HG03045 (cell line): ENCODE data around the gene PLXNA2.

ENCODE experiments used
- ATAC-seq: cut with Tn5 transposase; IDR thresholded peaks from one replicate; pipeline ENCODE4 v1.9.1; 2021; ENCODE audit warnings: mild to moderate bottlenecking, moderate library complexity; ENCODE audit not compliant: unreplicated experiment

PLXNA2 gene

DNA sequence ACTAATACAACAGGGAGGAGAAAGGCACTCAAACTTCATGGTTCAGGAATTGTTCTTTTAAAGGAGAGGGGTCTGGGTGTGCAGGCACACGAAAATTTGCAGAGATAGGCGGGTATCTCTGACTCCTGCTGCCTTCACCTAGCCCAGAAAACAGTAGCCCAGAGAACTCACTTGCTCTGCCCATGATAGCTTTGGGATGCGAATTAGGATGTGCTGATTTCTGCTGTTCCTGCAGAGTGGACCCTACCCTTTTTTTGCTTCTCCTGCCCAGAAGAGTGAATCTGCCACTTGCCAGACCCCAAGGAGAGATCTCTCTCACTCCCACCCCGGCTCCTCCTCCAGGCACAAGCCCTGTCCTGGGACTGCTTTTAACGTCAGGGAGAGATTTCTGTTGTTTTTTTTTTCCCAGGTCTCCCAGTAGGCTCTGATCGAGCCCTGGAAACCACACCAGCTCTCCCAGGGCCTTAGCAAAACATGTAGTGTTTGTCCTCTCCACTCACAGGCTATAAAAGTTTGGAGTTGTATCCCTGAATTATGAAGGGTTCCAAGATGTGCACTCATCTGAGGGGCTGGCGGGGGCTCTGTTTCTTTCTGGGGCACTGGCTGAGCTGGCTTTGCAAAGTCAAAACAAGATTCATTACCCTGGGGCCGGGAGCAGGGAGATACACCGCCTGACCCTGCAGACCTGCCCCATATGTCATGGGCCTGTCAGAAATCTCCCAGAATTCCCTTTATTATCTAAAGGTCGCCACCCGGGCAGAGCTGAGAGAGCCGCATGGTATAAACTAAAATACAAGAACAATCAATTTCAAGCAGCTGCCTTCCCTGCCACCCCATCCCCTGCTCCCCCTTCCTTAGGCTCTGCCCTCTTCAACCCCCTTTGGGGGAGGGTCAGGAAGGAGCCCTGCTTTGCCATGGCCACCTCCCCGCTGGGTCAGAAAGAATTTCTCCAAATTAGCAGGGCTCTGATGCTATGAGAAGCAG, 17.9 kb downstream of the PLXNA2 start:
- ATAC-seq = no peak

DNA sequence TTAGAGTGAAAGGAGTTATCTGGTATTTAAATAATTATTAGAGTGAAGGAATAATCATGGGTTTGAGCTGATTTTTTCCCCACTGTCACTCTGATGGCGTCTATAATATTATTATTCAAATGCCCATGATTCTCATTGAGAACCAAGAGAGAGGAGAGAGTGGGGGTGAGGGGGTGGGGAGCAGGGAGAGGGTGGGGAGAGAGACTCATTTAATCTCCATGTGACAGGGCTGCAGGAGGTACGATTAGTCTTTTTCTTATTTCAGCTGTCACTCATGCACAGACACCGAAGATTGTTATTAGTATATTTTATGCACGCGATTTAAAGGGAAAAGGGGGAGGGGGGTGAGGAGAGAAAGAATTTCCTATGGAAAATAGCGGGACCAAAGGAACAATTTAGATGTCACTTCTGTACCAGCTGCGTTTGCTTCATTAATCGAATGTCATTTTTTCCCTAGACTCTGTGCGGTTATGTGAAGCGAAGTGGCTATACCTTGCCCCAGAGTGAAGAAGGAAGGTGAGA, 19.9 kb downstream of the PLXNA2 start:
- ATAC-seq = no peak

DNA sequence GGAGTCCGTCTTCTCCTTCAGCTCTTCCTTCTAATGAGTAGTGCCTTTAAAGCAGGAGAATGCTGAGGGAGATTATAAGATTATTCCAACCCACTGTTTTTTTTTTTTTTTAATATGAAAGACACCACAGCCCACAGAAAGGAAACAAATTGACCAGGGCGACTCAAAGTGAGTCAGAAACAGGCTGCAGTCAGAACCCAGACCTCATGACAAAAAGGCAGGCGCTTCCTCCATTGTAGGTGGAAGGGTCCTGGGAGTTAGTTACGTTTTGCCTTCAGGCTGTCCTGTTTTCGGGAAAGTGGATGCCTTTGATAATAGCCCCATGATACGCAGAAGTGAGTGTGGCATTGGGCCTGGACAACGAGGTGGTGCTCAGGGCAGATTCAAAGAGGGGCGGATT, 21.0 kb downstream of the PLXNA2 start:
- ATAC-seq = no peak

DNA sequence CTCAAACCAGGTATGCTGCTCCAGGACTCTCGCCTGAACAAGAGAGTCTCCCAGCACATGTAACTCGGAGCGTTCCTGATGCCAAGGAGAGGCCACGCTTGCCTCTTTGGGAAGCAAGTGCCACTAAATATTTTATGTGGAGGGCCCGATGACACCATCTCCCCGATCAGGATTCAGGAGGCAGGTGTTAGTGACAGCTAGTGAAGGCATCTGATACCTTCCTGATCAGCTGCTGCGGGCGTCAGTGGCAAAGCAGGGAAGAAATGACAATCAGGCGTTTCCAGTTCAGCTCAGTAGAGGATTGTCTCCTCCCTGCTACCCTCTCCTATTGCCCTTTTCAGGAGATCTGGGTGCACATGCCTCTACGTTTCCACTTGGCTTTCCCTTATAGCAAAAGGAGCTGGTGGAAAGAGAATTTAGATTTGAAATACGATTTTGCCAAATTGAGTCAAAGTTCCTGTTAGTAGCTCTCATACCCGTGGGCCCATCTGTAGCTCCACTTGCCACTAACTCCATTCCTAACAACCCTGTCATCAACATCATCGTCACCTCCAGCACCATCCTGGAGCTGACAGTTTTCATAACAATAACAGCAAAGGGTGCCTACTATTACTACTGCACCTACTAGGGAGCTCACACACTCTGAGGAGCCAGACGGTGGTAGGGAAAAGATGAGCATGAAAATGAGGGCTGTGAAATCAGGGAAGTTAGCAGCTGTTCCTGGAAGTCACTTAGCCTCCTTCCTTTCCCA, 21.6 kb downstream of the PLXNA2 start:
- ATAC-seq = no peak

DNA sequence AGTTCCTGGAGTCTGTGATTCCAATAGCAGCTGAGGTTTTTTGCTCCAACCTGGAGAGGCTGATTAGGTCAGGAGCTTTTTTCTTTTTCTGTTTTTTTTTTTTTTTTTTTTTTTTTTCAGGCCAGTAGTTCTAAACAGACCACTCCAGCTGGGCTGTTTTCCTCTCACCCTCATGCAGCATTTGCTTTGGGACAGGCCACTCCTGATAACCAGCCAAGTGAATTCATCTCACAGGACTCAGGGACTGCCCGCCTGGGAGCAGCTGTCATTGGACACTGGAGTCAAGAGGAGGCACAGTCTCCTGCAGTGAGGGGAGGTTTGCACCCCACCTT, 22.9 kb downstream of the PLXNA2 start:
- ATAC-seq = no peak

DNA sequence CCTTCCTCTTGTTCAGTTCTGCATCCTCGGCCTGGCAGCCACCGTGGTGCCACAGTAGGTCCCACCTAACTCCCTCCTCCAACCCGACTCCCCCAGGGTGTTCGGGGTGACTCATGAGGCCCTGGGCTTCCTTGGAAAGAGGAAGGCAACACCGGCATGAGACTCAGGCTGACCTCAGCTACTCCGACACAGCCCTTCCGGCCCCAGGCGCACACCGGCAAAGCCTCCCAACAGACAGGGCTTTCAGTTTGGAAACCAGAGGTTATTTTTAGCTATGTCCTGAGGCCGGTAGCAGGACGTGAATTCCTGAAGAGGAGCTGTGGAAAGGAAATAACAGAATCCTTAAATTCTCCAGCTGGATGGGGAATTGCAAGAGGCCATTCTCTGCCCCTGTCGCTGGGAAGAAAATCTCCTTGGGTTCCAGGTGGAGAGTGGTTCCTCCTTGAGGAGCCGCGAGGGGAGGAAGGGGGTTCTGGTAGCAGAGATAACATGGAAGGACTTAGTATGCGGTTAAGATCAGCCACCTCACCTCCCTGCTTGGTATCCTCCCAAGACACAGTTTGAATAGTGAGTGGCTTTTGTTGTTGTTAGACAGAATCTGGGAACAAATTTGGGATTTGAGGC, 24.4 kb downstream of the PLXNA2 start:
- ATAC-seq = no peak

DNA sequence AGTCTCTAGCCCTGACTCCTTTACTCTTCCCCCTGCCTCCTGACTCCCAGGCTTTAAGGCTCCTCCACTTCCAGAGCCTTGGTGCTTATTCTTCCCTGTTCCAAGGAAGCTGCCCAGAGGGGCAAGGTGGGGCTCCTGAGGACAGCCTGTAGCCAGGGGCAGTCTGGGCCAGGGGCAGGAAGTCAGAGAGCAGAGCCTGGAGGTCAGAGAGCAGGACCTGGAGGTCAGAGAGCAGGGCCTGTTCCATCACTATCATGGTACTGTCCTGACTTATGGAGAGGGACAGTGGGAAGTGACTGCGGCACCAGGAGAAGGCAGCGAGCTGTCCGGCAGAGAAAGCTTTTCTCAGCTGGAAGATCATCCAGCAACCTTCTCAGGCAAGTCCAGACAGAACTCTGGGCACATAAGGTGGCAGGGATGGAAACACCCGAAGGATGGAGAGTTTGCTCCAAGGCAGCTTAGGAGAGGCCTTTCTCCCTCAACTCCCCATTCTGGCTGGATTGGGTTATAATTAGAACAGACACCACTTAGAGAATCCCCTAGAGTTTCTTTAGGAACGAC, 25.0 kb downstream of the PLXNA2 start:
- no peak for ATAC-seq

DNA sequence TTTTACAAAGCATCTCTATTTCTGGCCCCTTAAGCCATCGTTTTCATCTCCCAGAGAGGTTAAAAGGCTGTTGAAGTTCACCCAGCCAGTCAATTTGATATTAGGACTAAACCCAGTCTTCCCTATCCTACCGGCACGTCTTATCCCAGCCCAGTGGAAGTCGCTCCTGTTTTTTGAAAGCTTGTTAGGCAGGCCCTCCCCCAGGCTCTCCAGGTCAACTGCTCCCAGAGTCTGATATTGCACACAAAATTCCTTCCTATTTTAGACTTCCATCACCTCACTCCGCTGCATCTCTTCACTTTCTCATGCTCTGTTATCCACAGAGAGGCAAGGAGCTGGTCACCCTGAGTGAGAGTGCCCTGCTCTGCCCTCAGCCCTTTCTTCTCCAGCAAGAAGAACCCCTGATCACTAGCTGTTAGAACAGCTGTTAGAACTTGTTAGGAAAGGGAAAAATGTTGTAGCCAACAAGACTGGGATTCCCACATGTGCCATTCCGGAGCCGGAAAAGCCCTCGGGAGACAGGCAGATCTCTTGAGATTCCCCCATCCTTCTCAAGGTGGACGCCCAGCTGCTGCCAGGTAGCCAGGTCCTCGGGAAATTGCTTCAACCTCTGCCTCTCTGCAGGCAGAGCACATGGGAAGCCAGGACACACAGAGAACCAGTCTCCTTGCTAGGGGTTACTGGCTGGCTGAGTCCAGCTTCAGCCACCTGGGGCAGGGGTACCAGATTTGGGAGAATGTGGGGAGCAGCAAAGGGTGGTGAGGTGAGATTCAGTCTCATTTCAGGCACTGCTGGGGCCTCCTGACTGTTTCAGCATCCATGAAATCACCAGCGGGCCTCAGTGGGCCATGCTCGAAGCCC, 25.7 kb downstream of the PLXNA2 start:
- ATAC-seq = no peak

DNA sequence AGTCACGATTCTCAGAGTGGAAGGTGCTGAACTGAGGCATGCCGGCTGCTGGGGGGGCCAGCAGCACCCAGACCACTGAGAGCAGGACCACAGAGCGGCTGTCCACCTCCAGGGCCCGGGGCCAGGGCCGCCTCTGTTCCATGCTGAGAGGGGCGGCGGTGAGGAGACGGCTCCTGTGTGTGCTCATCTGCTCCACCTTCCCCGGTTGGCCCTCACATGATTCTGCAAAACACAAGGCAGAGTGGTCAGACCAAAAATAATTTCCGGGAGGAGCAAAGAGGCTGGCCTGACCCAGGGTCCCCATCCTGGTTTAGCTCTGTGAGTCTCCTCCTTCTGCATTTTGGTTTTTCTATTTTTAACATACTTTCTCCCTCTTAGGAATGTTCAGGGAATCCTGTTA, 26.4 kb downstream of the PLXNA2 start:
- ATAC-seq = no peak

DNA sequence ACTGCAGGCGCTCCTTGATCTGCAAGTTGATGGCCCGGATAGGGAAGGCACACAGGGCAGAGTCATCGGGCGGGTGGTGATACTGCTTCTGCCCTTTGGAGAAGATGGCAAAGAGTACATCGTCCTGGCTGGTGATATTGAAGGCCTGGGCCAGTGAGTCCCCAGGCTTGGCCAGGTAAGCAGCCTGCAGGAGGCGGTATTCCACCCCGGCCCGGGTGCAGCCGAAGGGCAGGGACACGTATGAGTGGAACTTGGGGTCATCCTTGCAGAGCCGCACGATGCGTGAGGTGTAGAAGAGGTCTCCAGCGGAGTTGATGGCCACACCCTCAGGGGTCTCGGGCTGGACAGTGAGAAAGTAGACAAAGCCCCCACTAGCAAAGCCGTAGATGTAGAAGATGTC, 27.4 kb downstream of the PLXNA2 start:
- ATAC-seq = no peak

DNA sequence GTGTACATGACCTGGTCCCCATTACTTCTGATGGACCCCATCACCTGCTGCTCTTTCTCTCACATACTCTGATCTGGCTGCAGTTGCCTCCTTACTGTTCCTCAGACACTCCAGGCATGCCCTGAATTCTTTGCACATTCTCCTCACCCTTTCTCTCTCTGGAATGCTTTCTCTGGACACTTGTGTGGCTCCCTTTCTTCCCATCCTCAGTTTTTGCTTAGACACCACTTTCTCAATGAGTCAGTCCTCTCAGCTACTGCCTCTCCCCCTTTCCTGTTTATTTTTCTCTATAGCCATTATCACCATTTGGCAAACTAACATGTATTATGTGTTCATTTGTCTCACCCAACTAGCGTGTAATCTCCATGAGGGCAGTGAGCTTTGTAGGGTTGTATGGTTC, 28.1 kb downstream of the PLXNA2 start:
- no peak for ATAC-seq

DNA sequence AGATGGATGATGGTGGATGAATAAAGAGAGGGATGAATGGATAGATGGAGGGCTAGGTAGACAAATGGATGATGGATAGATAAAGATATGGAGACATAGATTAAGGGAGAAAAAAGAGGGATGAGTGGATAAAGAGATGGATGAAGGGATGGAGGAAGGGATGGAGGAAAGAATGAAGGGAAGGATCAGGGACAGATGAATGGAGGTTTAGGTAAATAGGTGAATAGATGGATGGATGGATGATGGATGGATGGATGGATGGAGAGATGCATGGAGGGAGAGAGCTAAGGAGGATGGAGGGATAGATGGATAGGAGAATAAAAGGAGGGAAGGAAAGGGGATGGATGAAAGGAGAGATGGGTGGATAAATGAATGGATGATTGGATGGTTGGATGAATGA, 28.8 kb downstream of the PLXNA2 start:
- ATAC-seq = no peak

DNA sequence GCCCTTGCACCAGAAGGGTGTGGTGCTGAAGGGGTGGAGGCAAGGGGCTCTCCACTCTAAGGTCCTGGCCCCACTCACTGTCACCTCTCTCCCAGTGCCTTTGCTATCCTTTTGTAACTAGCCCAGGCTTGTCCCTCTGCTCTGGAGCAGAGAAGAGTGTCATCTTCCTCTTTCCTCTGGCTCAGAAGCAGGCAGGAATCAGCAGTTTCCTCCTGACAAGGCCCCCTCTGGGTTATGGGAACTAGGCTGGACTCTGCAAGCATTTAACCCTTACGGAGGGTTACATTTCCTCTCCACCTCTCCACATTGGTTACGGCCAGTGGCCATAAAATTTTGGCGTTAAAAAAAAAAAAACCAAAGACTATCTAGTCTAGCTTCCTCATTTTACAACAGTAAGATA, 30.4 kb downstream of the PLXNA2 start:
- ATAC-seq = no peak

DNA sequence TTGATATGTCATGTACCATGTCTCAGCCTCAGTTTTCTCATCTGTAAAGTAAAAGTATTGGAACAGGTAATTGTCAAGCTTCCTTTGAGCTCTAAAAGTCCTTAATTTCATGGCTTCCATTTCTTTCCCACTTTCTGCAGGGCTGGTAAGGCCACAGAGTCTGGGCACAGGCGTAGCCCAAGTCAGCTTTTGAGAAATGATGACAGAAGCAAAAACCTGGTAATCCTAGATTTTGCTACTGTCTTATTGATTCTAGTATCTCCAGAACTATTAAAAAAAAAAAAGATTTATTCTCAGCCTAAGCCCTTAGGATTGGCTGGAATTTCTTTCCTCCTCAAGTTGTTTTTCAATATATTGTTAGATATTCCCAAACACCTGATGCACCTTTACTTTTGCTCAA, 31.3 kb downstream of the PLXNA2 start:
- ATAC-seq = no peak

DNA sequence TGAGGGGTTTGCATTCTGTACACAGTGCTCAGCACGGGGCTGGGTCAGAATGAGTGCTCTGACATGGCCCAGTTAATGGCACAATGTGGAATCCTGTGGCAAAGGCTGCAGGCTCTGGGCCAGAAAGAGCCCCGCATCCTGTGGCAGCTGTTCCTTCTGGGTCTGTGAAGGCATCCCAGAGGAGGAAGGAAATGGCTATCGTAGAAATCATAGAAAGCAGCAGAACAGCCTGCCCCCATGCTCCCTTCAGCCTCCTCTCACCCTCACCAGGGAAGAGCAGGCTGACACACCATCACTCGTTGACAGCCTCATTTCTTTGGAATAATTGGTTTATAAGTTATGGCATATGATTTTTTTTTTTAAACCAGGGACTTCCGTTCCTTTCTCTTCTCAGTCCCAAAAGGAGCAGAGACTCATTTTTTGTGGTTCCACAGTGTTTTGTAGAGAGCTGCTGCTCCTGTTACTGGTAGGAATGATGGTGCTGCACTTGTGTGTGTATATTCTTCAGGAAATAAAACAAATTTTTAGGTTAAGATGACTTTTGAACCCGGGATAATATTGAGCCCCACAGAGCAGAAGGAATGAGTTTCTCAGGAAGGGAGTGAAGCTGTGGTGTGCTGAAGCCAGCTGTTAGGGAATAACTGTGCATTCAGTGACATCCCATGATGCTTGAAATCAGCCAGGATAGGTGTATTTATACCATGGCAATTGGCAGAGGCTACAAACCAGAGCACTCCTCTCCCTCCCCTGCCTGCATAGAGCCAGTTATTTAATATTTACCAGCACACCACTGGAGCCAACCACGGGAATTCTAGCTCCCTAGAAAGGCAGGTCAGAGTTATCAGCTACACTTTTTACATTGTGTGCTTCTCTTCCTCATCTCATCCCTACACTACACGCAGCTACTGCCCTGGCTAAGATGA, 32.0 kb downstream of the PLXNA2 start:
- ATAC-seq = no peak

DNA sequence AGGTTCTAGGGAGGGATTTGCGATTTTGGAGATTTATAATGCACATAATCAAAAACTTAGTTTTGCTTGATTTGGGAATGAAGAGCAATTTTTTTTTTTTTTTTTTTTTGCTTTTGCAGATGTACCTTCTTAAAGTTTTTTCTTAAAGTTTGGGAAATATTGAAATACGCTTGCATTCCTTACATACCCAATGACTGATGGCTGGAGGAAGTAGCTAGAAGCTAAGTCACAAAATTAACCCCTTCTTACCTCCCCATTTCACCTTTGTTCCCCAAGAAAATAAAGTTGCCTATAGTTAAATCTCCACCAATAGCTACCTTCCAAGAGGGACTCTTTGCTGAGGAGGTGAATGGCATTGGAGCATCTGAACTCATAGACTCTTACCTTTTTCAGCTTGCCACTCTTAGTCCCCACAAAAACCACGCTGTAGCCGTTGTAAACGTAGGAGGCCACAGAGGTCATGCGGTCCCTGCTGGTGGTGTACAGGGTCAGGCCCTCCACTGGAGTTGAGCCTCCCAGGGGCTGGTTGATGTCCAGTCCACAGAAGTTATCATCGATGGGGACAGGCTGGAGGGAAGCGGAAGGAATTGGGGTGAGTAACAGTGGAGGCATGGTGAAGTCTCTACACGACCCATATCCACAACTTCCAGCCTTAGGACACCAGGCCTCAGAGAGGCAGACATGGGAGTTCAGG, 34.1 kb downstream of the PLXNA2 start:
- ATAC-seq = no peak

DNA sequence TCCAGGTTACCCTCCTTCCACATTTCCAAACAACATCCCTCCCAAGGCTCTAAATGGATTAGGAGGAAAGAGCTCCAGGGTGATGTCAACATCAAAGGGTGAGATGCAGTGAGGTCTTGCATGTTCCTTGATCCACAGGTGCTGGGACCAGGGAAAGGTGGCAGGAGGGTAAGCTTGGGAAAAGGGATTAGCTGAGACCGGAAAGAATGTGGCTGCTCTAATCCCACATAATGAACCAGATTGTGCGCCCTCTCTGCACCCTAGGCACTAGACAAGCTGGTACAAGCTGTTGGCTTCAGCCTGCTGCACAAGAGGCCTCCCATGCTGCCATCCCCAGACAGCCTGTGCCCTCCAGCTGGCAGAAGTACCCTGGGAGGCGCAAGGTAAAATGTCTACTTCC, 34.9 kb downstream of the PLXNA2 start:
- ATAC-seq = no peak

DNA sequence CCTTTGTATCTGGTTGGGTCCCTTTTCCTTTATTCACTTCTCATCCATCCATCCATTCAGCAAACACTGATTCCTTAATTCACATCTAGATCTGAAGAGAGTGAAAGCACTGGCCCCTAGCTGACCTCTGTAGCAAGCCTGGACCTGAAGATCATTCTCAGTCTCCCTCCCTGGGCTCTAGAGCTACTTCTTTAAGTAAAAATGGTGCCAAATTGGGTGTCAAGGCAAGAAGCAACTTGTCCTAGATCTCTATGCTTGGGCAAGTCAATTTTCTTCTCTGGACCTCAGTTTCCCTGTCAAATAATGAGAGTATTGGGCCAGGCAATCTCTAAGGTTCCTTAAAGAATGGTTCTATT, 36.1 kb downstream of the PLXNA2 start:
- ATAC-seq = no peak
